Stimulated activated CD4-positive, alpha-beta T cell treated with anti-CD3 and anti-CD28 coated beads, Interleukin-4, amount 100 ng/mL, for 24 hours (primary cell): ENCODE data around the gene ANKRD28.
A peak's percentile ranks its signal among the peaks of the same experiment; 100 is the strongest.

Source experiments
- DNase-seq: peaks from one replicate; pipeline ENCODE4 v3.0.0-alpha.2; 2020

Gene ANKRD28

DNA sequence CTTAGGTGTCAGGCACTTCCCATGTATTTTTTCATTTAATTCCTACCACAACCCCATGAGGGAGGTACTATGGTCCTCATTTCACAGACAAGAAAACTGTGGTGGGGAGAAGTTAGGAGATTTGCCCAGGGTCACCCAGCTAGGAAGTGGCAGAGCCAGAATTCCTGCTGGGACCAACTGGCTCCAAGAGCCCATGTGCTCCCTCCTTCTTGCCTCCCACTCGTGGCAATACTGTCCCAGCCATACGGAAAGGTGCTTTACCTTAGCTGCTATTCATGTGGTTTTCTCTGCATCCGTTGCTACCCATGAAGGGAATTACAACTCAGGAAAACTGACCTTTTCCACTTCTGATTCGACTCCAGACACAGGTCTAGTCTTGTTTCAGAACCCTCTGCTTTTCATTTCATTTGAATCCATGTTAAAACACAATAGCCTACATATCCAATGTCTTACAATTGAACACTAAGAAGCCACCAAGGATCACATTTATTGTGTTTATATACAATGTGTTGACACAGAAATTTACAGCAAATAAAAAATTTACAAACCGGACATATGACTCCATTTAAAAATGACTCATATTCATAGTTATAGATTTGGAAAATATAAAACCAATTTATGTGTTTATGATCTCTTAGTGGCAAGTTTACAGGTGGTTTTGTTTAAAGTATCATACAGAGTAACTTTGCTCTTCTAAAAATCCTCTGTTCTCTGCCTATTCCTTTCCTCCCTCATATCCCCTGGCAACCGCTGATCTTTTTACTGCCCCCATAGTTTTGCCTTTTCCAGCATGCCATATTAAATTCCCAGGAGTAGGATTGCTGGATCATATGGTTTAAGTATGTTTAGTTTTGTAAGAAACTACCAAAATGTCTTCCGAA is 137.5 kb downstream of the ANKRD28 start:
- no peak for DNase-seq

DNA sequence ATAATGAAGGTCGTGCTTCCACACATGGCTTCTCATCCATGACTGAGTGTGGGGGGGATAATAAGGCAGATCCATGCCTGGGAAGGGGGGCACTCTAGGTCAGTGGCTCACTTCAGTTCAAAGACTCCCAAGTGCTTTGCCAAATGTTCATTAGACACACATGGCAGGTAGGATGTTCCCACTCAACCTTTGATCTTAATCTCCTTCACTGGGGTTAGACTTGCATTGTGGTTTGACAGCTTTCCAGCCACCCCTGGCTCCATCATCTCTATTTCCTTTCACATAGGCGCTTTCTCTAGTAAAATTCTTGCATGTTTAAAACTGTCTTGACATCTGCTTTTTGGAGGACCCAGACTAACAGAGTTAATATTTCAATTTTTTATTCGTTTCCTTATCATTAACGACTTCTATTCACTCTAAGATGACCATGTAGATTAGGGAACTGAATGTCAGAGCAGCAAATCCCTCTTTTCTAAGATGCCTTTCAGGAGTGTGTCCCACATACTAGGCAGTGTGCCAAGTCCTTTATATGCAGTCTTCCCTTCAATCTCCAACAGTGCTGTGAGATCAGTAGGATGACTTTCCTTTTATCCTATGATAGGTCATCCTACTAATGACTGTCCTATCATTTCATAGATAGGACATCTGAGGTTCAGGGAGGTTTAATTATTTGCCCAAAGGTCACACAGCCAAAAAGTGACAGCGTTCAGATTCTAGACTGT is 138.4 kb downstream of the ANKRD28 start:
- no peak for DNase-seq

DNA sequence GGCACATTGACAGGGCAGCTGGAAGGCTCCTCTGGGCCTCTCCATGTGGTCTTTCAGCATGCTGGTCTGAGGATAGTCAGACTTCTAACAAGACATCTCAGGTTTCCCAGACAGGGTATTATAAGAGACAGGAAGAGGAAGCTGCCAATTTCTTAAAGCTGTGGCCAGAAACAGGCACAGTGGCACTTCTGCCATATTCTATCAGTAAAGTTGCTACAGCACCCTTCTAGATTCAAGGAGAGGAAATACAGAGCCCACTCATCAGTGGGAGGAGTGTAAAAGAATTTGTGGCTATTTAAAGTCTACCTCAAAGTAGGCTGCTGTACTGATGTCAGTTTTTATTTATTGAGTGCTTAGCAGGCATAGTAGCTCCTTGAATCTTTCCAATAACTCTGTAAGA is 140.8 kb downstream of the ANKRD28 start:
- DNase-seq, result no peak

GRCh38 chr3:15656342-15656741 is 141.4 kb downstream of the ANKRD28 start:
- DNase-seq, result no peak

- no peak for DNase-seq
Measured at GRCh38 chr3:15654891-15655290, 142.9 kb downstream of the ANKRD28 start.

- DNase-seq, result no peak
Measured at GRCh38 chr3:15654127-15654526, 143.7 kb downstream of the ANKRD28 start.

DNA sequence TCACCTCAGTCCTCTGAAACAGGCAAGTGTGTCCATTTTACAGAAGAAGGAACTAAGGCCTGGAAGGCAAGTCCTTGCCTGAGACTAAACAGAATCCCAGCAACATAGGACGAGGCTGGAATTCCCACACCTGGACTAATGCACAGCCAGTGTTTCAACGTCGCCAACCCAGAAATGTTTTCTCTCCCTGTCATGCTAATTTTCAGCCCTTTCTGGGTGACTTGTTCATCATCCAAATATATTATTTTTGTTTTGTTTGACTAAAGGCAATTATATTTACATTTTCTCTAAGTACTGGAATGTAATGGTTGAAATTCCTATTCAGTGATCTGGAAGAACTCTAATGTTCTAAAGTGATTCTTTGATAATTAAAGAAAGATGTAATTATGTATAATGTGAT is 144.5 kb downstream of the ANKRD28 start:
- no peak for DNase-seq

- DNase-seq, result no peak
Measured at GRCh38 chr3:15651396-15651795, 146.4 kb downstream of the ANKRD28 start.

DNA sequence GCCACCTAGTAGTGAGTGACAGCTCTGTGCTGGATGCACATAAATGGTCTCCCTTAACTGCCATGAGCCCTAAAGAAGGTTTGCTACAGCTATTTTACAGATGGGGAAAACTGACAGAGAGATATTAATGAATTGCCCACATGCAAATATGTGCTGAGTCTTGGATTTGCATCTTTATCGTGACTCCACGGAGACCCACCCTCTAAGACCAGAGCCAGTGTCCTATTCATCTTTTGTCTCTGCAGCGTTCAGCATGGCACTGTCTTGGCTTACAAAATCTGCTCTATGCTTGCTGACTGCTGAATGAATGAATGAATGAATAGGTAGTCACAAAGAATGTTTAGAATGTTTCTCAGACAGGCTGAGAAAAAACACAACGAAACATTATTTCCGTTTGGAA is 147.9 kb downstream of the ANKRD28 start:
- no peak for DNase-seq

DNA sequence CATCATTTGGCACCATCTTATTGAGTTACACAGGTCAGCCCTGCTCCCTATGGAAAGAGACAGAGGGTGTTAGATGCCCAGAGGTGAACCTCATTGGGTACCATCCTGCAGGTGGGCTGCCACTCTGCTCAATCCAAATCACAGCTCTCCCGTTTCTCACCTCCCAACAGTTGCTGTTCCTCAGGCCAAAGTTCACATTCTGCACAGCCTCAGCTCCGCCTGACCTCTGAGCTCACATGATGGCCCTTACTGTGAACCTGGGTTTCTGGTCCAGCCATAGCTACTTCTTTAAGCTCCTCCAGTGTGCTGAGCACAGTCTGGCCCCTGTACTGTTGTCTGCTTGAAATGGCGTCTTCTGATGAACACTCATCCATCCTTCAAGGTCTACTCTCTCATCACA is 148.4 kb downstream of the ANKRD28 start:
- DNase-seq, result no peak

DNA sequence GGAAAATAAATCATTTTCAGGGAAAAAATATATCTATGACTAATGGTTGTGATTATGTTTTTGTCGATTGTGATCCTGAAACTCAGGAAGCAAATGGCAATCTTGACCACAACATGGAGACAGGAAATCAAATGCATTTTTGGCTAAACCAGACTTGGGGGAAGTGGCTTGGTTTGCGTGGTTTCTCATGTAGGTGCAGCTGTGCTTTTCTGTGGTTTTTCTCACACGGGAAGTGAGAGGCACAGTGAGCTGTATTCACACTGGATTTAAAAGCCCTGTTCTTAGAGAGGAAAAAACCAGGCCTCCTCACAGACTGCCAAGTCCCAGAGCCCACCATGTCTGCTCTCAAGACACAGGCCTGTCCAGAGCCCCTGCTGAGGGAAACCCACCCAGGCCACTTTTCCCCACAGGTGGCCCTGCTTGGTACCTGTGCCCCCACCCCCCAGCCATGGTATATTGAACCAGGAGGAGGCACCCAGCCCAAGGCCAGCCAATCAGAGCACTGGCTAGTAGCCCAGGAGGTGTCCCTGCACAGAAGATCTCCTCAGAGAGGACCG is 150.1 kb downstream of the ANKRD28 start:
- peak; percentile 56 for DNase-seq

GRCh38 chr3:15646851-15647511 is 150.8 kb downstream of the ANKRD28 start:
- no peak for DNase-seq

- no peak for DNase-seq
Measured at GRCh38 chr3:15645740-15646501, 151.9 kb downstream of the ANKRD28 start.

- DNase-seq, result no peak
Measured at GRCh38 chr3:15645246-15645645, 152.5 kb downstream of the ANKRD28 start.

DNA sequence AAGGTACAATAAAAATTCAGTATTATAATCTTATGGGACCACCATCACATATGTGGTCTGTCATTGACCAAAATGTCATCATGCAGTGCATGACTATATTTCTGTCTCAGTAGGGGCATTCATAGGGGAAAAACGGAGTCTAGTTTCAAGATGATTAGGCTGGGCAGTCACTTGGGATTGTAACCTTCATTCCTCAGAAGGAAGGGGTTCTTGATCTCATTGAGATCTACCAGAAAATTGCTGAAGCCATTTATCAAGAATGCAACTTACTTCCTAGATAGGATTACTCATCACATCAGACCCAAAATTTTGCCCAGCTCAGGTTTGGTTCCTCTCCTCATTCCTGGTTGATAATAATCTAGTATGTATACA is 158.9 kb downstream of the ANKRD28 start:
- DNase-seq, result no peak

DNA sequence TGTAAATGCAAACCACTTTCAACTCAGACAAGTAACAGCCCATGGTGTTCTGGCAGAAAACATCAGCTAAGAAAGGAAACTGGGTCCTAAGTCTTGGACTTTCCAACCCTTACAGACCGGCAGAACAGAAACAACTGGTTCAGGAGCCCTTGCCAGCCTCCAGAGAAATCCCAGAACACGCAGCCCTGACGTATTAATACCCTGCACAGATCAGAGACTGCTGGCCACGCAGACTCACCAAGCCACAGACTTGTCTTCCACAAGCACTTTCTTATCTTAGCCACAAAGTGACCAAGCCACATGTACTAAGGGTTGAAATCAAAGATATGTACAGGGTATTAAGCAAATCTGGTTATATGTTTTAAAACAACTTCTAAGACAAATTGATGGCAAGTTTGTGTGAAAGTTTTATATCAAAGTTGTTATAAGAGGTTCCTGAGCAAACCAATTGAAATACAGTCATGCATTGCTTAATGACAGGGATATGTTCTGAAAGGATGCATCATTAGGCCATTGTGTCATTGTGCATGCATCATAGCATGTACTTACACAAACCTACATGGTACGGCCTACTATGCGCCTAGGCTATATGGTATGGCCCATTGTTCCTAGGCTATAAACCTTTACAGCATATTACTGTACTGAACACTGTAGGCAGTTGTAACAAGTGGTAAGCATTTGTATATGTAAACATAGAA is 159.4 kb downstream of the ANKRD28 start:
- no peak for DNase-seq

DNA sequence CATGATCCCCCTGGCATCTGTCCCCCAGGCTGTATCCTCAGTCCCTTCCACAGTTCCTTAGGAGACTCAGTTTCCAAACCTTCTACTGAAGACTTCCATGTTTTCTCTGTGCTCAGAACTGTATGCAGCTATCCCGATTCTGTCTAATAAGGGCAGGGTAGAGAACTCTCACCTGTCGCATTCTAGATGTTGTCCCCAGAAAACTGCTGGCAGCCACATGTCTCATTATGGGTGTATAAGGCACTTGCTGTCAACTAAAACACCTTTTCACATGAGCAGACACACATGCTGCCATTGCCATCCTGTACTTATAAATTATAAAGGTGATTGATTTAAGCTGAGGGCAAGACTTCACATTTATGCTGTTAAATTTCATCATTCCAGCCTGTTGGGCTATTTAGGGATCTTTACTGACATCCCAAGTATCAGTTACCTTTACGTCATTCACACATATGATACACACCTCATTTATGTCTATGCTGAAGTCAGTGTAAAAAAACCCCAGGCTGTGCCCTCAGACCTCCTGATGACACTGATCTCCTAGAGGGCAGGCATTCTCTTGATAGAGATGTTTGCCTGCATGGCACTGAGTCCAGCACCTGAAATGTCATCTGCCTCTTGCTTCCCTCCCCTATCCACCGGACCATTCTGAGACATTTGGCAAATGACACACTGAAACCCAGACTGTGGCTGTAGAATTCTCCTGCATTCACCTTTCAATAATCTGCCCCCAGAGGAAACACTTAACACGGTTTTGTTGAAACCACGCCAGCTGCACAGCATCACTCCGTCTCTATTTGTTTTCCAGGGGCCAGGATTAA is 160.4 kb downstream of the ANKRD28 start:
- no peak for DNase-seq

GRCh38 chr3:15636028-15636709 is 161.6 kb downstream of the ANKRD28 start:
- peak; percentile 22 for DNase-seq

DNA sequence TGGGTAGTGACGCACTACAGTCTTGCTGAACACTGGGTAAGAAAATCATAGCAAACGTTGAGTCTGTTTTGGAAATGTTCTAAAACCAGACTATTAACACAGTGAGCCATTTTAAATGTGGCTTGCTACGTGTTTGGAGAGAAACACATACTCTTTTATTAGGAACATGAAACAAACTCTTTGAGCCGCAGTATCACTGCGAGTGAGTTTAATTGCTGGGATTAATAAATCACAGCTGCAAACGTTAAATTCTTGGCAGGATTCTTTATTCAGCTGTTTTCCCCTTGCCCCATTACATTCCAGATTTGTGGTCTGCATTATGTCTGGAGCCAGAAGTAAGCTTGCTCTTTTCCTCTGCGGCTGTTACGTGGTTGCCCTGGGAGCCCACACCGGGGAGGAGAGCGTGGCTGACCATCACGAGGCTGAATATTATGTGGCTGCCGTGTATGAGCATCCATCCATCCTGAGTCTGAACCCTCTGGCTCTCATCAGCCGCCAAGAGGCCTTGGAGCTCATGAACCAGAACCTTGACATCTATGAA is 162.6 kb downstream of the ANKRD28 start:
- no peak for DNase-seq

DNA sequence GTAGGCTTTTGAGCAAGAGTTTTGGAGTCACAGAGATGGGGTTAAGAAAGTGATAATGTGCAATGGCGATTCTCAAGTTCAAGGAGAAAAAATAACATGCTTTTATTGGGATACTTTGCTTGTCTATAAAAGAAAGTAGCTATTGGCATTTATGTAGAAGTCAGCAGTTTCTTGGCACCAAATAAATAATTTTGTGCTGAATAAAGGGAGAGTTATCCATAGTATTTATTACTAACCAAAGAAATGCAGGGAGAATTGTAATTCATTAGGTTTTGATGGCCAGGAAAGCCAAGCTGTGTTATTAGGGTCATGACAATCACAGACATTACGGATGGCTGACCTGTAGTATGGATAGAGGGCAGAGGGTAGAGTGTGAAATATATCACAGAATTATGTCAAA is 163.1 kb downstream of the ANKRD28 start:
- DNase-seq, result no peak
